HG02840 (cell line): Measurements from ENCODE around the gene ZFAND3.
"Not testable (repeated sequence)": the region's sequence is repeated elsewhere in the genome, so short reads cannot be mapped to it uniquely, and the experiment has no call there.

ENCODE experiments used
- ATAC-seq: cut with Tn5 transposase; IDR thresholded peaks from one replicate; pipeline ENCODE4 v1.9.1; 2021; ENCODE audit warnings: mild to moderate bottlenecking, moderate library complexity, moderate number of reproducible peaks; ENCODE audit not compliant: unreplicated experiment, low FRiP score

Gene ZFAND3

GRCh38 chr6:37861452-37861851 is 41.9 kb downstream of the ZFAND3 start:
- no peak for ATAC-seq

- no peak for ATAC-seq
These were observed 42.9 kb downstream of the ZFAND3 start for GRCh38 chr6:37862430-37862829.

- ATAC-seq, result no peak
These were observed 43.5 kb downstream of the ZFAND3 start for GRCh38 chr6:37862992-37863391.

- ATAC-seq, result no peak
These were observed 44.7 kb downstream of the ZFAND3 start for GRCh38 chr6:37864250-37864649.

GRCh38 chr6:37865504-37865903 is 46.0 kb downstream of the ZFAND3 start:
- no peak for ATAC-seq

GRCh38 chr6:37866590-37867507 is 47.3 kb downstream of the ZFAND3 start:
- no peak for ATAC-seq

- ATAC-seq, result no peak
These were observed 48.4 kb downstream of the ZFAND3 start for GRCh38 chr6:37867756-37868446.

GRCh38 chr6:37868447-37868825 is 48.9 kb downstream of the ZFAND3 start:
- ATAC-seq, result no peak

- no peak for ATAC-seq
These were observed 52.3 kb downstream of the ZFAND3 start for GRCh38 chr6:37871616-37872372.

- ATAC-seq, result no peak
These were observed 52.8 kb downstream of the ZFAND3 start for GRCh38 chr6:37872373-37872745.

- ATAC-seq, result no peak
These were observed 55.2 kb downstream of the ZFAND3 start for GRCh38 chr6:37874726-37875125.

GRCh38 chr6:37875561-37876309 is 56.2 kb downstream of the ZFAND3 start:
- no peak for ATAC-seq

- ATAC-seq, result no peak
These were observed 57.3 kb downstream of the ZFAND3 start for GRCh38 chr6:37876843-37877242.

GRCh38 chr6:37877373-37878149 is 58.0 kb downstream of the ZFAND3 start:
- no peak for ATAC-seq

GRCh38 chr6:37878150-37878710 is 58.7 kb downstream of the ZFAND3 start:
- ATAC-seq, result no peak

GRCh38 chr6:37880602-37881001 is 61.1 kb downstream of the ZFAND3 start:
- ATAC-seq, result not testable (repeated sequence)

GRCh38 chr6:37882292-37882691 is 62.8 kb downstream of the ZFAND3 start:
- ATAC-seq, result no peak

- ATAC-seq, result no peak
These were observed 63.3 kb downstream of the ZFAND3 start for GRCh38 chr6:37882724-37883413.

- no peak for ATAC-seq
These were observed 65.0 kb downstream of the ZFAND3 start for GRCh38 chr6:37884548-37884947.
